ENCODE measurements around the gene MRPL4. TPM values are rescaled to one million over a fixed set of nuclear protein-coding genes. Genes with fewer than 3 reads are reported as not detected.

Gene MRPL4
- total and polyA plus RNA-seq, 10 of the 15 experiments (the other 5 are each of a cell fraction or from before 2014, with no cell fraction given) = 0.79 to 221 (median 112) TPM

- TF ChIP-seq SIX5 (IDR thresholded peaks at IDR 0.05; ENCODE audit: low read depth, low read length, severe bottlenecking) = no peak
- no peak for TF ChIP-seq JUND (IDR thresholded peaks at IDR 0.05; ENCODE audit: low read depth, low read length)
- no peak for TF ChIP-seq YBX1 (IDR thresholded peaks at IDR 0.05)
- TF ChIP-seq NR2C1 (IDR thresholded peaks at IDR 0.05) = no peak
- no peak for TF ChIP-seq SREBF1 (IDR thresholded peaks at IDR 0.05; ENCODE audit: low read length)
- TF ChIP-seq PRDM15 (CRISPR knock-in tag; IDR thresholded peaks at IDR 0.05) = no peak
- TF ChIP-seq POLR2A (IDR thresholded peaks at IDR 0.05; ENCODE audit: low read depth, low read length) = peak; percentile 81
- 0 out of 2 replicates have a peak, but pooled peaks have one; percentile 28 for TF ChIP-seq ASH2L (IDR thresholded peaks at IDR 0.05; ENCODE audit: borderline replicate concordance, low read depth)
- peak in 1 of 2 experiments; percentile 2; a peak in 1 of 4 replicates for TF ChIP-seq IKZF2 (IDR thresholded peaks at IDR 0.05)
- no peak for TF ChIP-seq MTA2 (IDR thresholded peaks at IDR 0.05; ENCODE audit: low read depth)
- TF ChIP-seq E4F1 (IDR thresholded peaks at IDR 0.05; ENCODE audit: borderline replicate concordance, partially characterized antibody) = no peak
- no peak for TF ChIP-seq MYC (IDR thresholded peaks at IDR 0.05; ENCODE audit: insufficient read depth, insufficient read length, insufficient replicate concordance, low read length, severe bottlenecking)
- no peak for TF ChIP-seq STAT3 (IDR thresholded peaks at IDR 0.05; ENCODE audit: low read depth, low read length)
- no peak; the same call in 1 of the 2 replicates for TF ChIP-seq DPF2 (IDR thresholded peaks at IDR 0.05)
- peak; percentile 32 for TF ChIP-seq GATAD2B (conservative IDR thresholded peaks at IDR 0.05; ENCODE audit: low read depth)
- peak; percentile 60 for TF ChIP-seq IKZF1 (conservative IDR thresholded peaks at IDR 0.05)
- TF ChIP-seq ZBTB33 (IDR thresholded peaks at IDR 0.05) = no peak
- no peak for TF ChIP-seq ATF3 (IDR thresholded peaks at IDR 0.05; ENCODE audit: borderline replicate concordance, extremely low read depth, low read depth, low read length)
- TF ChIP-seq POLR2AphosphoS2 (IDR thresholded peaks at IDR 0.05; ENCODE audit: low read depth, low read length) = no peak
- no peak for TF ChIP-seq SREBF2 (IDR thresholded peaks at IDR 0.05; ENCODE audit: low read length)
These were observed 21.0 kb upstream of the MRPL4 start, which contains the start of gene S1PR2 (continued) for GRCh38 chr19:10230861-10231611.

Measured in GM12878 (cell line).